Activated CD8-positive, alpha-beta memory T cell treated with anti-CD3 and anti-CD28 coated beads for 24 hours (primary cell): ENCODE data around the gene TEX261.
"Not testable (repeated sequence)": the region's sequence is repeated elsewhere in the genome, so short reads cannot be mapped to it uniquely, and the experiment has no call there.

Experiments
- DNase-seq: peaks from one replicate; pipeline ENCODE4 v3.0.0-alpha.2; 2020

The TEX261 gene

DNA sequence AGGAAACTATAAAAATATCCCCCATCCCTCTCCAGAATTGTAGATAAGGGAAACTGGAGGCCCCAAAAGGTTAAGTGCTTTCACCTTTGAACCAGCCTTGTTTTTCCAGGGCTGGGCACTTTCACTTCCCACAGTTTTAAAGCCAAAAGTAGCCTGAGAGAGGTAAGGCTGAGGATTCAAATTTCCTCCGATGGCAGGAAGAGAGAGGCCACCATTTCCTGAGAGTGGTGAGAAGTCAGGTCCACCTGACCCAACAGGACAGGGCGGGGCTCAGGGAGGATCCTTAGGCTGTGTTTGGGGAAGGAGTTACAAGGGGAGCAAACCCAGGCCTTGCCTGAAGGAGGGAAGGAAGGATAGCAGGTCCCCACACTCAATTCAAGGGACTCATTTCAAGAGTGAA is 4.7 kb upstream of the TEX261 start:
- DNase-seq, result no peak

- not testable (repeated sequence) for DNase-seq
Measured at GRCh38 chr2:70998885-70999284, 4.2 kb upstream of the TEX261 start.

GRCh38 chr2:70995426-70995729 is 705 bp upstream of the TEX261 start:
- peak; percentile 76 for DNase-seq

DNA sequence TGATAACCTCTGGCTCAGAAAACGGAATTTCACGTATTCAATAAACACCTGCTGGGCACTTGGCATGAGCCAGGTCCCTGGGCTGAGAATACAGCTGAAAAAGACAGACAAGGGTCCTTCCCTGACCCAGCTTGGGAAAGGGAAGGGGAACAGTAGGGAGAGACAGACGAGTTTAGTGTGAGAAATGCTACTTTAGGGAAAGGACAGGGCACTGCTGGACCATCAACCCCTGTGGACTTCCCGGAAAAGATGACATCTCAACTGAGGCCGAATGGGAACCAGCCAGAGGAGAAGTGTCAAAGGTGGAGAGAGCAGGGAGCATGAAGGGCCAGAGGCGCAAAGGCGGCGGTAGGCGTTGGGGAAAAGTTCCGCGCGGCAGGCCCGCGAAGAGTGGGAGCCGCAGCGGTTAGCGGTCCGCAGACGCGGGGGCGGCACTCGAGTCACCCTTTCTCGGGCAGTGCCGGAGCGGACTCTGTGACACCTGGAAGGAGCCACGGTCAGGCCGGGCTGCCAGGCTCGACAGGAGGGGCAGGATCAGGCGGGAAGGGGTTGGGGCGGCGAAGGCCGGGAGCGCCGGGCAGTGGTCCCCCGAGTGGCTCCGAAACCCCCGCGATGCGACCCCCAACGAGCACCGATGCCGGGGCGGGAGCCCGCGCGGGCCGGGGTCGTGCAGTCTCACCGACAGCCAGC is 519 bp downstream of the TEX261 start:
- DNase-seq, result no peak

DNA sequence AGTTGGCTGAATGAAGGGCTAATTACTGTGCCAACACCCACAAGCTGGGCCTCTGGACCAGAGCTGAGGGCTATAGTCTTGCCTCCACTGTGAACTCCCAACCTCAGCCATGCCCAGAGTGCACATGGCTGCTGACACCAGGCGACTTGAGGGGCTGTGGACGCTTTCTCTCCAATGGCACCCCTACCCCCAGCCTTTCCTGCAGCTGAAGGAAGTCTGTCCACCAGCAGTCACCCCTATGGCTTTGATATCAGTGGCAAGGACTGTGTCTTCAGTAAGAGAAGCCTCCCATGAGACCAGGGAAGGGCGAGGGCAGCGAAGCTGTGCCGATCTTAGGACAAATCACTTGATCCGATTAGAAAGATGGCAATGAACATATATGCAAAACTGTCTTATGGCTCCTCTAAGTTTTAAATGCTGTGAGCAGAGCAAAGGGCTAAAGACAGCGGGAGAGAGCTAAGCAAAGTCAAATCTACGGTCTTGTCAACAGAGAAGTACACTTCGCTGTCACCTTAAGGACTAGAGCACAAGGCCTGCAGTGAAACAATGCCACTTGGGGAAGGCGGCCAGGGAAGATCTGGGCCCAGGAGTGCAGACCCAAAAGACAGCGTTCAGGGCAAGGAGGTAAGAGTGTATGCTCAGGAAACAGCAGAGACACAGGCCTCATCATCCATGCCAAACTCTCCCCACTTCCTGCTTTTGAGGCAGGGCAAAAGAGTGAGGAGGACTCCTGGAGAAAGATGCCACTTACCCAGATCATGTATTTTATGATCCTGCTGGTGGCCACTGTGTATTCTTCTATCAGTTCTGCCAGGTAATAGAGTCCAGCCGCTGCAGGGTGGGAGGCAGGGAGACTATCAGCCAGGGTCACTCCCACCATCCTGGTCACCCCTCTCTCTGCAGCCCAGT is 1.5 kb downstream of the TEX261 start:
- DNase-seq, result peak; percentile 55

DNA sequence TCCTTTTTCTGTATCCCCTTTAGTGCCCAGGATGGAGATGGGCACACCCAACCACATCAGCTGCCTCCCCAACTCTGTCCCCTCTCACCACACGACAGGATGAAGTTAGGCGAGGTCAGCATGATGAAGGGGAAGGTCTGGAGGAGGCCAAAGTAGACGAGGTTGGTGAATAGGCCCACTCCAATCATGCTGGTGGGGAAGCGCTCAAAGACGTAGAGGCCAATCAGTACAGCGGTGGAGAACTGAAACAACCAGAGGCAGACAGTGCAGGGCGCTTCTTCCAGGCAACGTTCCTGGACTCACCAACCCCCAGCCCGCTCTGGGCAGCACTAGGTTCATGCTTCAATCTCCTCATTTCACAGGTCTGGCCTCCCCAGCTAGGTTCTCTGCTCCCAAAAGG is 2.9 kb downstream of the TEX261 start:
- DNase-seq, result no peak

GRCh38 chr2:70991142-70991541 is 3.5 kb downstream of the TEX261 start:
- DNase-seq, result no peak

GRCh38 chr2:70990216-70990615 is 4.5 kb downstream of the TEX261 start:
- no peak for DNase-seq

DNA sequence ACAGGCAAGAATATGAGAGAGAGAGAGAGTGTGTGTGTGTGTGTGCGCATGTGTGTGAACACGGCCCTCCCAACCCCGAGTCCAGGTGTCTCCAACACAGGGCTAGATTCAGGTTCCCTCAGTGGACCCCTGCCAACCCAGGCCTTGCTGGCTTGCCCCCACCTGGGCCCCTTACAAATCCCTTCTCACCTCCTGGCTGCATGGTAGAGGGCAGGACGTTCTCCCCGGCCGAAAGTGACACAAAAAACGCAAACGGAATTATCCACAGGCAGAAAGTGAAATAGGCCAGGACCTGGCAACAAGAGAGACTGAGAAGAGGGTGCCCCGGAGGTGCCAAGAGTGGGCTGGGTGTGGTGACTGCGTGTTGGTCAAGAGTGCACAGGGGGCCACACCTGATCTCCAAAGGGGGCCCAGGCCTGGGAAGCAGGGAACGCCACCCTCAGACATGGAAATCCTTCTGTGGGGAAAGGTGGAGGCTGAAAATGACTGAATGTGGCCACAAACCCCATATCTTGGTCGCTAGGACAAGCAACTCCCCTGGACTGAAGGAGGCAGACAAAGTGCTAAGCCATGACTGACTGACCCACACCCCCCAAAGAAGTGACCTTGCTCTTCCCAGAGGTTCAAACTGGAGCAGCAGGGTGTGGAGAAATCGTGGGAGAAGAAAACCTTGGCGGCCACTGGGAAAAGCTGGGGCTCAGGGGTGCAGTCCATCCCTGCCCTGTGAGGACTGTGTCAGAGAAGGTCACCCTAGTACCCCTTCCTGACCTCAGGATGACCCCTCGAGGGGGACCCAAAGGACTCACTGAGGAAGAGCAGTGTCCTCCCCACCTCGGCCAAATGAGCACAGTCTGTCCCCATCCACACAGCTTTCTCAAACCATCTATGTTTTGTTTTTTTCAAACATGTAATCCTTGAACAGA is 5.7 kb downstream of the TEX261 start:
- DNase-seq, result peak; percentile 50

DNA sequence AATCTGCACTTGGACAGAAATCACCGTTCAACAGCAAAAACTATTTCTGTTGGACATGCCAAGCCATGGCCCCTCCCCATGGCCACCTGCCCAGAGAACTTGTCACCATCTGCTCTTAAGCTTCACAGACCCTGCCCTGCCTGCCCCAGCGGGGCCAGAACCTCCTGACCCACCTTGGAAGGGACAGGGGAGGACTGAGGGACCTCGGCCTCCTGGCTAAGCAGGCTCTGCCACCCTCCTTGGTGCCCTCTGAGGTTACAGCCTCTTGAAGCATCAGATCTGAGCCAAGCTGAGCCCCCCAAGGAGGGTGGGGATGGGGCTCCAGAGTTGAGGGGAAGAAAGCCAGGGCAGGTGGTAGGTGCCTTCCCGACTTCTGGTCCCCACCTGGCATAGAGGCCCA is 6.5 kb downstream of the TEX261 start:
- DNase-seq, result peak; percentile 46

GRCh38 chr2:70987386-70987785 is 7.3 kb downstream of the TEX261 start:
- peak; percentile 19 for DNase-seq

- peak; percentile 52 for DNase-seq
Measured at GRCh38 chr2:70986499-70987189, 8.0 kb downstream of the TEX261 start.

GRCh38 chr2:70985956-70986355 is 8.7 kb downstream of the TEX261 start:
- DNase-seq, result peak; percentile 47

DNA sequence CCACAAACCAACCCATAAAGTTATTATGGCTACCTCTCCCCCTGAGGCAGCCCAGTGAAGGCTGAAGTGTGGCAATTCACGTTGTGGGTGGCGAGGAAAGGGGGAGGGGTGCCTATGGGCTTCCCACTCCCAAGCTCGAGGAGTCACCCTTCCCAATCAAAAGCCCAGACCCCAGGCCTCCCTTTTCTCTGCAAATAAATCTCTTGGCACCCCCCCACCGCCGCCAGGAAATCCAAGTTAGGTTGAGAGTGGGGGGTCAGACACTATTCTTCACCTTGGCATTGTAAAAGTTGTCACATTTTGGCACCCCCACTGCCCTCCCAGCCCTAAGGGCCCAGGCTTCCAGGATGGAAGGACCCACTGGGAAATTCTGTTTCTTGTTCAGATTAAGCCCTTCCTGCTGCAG is 9.4 kb downstream of the TEX261 start:
- no peak for DNase-seq

- DNase-seq, result peak; percentile 93
Measured at GRCh38 chr2:70984576-70985282, 9.9 kb downstream of the TEX261 start.

GRCh38 chr2:70984228-70984575 is 10.5 kb downstream of the TEX261 start:
- no peak for DNase-seq

GRCh38 chr2:70983506-70984227 is 11.0 kb downstream of the TEX261 start:
- peak; percentile 46 for DNase-seq

DNA sequence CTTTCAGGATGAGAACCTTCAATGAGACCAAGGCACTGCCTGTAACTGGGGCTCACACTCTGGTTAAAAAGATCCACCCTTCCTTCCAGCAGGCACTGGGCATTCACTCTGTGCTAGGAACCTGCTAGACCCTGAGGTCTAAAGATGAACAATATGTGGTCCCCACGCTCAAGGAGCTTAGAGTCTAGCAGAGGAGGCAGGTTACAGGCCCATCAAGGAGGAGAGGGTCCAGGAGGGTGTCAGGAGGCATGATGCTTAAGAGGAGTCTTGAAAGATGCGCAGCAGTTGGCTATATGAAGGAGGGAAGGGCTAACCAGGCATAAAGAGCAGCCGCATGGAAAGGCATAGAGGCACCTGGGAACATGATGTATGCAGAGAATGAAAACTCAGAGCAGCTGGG is 11.7 kb downstream of the TEX261 start:
- DNase-seq, result peak; percentile 51

DNA sequence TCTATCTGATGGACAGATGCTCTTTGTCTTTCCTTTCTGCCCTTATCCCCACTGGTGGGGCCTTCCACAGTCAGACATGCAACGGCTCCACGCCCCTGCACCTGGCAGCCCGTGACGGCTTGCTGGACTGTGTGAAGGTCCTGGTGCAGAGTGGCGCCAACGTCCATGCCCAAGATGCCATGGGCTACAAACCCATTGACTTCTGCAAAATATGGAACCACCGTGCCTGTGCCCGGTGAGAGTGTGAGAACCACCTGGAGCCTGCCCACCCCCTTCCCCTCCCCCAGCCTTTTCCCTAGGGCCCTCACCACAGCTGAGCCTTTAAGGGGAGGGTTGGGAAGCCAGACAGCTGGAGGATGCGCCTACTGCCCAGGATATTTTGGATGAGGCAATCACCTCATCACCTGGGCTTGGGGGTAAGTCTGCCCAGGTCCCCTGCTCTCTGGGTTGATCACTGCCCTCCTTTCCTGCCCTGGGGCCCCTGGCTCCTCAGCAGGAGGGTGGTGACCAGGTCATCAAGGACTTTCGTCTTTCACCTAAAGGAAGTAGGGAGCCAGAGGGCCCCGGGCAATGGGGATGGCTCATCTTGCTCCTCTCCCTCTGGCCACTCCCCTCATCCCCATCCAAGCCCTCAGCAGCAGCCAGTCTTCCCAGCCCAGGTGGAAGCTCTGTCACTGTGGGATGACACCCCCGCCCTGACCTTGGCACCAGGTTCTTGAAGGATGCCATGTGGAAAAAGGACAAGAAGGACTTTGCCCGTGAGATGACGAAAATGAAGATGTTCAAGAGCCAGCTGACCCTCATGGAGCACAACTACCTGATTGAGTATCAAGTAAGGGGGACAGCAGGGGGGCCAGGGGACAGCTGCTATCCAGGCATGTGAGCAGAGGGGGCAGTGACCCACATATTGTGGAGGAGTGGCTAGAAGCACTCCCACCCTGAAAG is 12.5 kb downstream of the TEX261 start:
- DNase-seq, result peak; percentile 45

DNA sequence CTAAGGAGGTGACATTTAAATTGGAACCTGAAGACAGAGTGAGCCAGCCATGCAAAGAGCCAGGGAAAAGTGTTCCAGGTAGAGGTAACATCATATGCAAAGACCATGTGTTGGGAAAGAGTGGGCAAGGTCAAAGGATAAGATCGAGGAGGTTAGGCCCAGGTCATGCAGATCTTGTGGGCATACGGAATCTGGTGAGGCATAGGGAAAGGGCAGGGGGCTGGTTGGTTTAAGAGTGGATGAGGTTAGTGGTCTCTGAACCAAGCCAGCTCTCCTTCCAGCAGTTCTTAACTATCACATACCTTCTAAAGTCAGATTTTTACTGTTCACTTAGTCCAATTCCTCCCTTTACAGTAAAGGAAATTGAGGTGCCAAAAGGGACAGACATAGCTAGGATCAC is 13.3 kb downstream of the TEX261 start:
- peak; percentile 28 for DNase-seq
